Loucy (cell line): ENCODE data around the gene KIRREL3.

Experiments
- CTCF ChIP-seq: fragments of 200-600 bp; sonication (generic); conservative IDR thresholded peaks from 2 replicates; pipeline ENCODE4 v1.5.1; 2014; ENCODE audit warnings: mild to moderate bottlenecking, antibody characterized with exemption, low read length
- EZH2phosphoT487 ChIP-seq: fragments of 200-600 bp; IDR thresholded peaks from 2 replicates; pipeline ENCODE4 v1.6.1; 2018; ENCODE audit warnings: antibody characterized with exemption, mild to moderate bottlenecking, moderate library complexity, borderline replicate concordance

GRCh38 chr11:126594921-126595367, 405.6 kb downstream of the KIRREL3 start:
- TF ChIP-seq CTCF (no peak), EZH2phosphoT487 (no peak)
